Mucosa of rectum (tissue), 2 donors: ENCODE measurements around the gene PAX5.
A peak's percentile ranks its signal among the peaks of the same experiment; 100 is the strongest.

ENCODE experiments used
- H3K27ac ChIP-seq, 2 donors: one replicate each; pipeline ENCODE4 v1.7.0; 2013; ENCODE audit warnings: inconsistent platforms in 2 of 2, low read depth in 2 of 2, low read length in 2 of 2
- H3K27me3 ChIP-seq, 2 donors: one replicate each; pipeline ENCODE4 v1.7.0; 2013; ENCODE audit warnings: low read length in 2 of 2; ENCODE audit not compliant: control insufficient read depth in 2 of 2, insufficient read depth in 2 of 2
- H3K36me3 ChIP-seq, 2 donors: one replicate each; pipeline ENCODE4 v1.7.0; 2013; ENCODE audit warnings: low read length in 2 of 2; ENCODE audit not compliant: control insufficient read depth in 2 of 2, insufficient read depth in 2 of 2
- H3K4me1 ChIP-seq, 2 donors: one replicate each; pipeline ENCODE4 v1.7.0; 2013; ENCODE audit warnings: low read length in 2 of 2, mild to moderate bottlenecking in 1 of 2; ENCODE audit not compliant: control insufficient read depth in 2 of 2, insufficient read depth in 2 of 2
- H3K4me3 ChIP-seq, 2 donors: one replicate each; pipeline ENCODE4 v1.7.0; 2013; ENCODE audit warnings: low read length in 2 of 2
- H3K9ac ChIP-seq, 2 donors: one replicate each; pipeline ENCODE4 v1.7.0; 2013; ENCODE audit warnings: low read length in 2 of 2, low read depth in 1 of 2, mild to moderate bottlenecking in 1 of 2
- H3K9me3 ChIP-seq, 2 donors: one replicate each; pipeline ENCODE4 v1.7.0; 2013; ENCODE audit warnings: low read length in 2 of 2; ENCODE audit not compliant: control insufficient read depth in 2 of 2
- donor health status: healthy.
- donor health status: Normal muscosa, but diverticular disease.

Gene PAX5

GRCh38 chr9:37037503-37038301, 3.6 kb upstream of the PAX5 start:
- Histone ChIP-seq H3K9ac (no peak overlapping the region), H3K27ac (peak overlapping the region in 1 of 2 donors; percentile 68), H3K4me1 (peaks cover 15 to 26% of the 10 kb centered on the region in 2 donors), H3K4me3 (peak overlapping the region; percentile 74 to 84), H3K27me3 (peaks cover 81 to 86% of the 10 kb centered on the region in 2 donors), H3K9me3 (no peaks in the 10 kb centered on the region), H3K36me3 (no peaks in the 10 kb centered on the region)

- H3K36me3 ChIP-seq, result no peaks in the 10 kb centered on the region
- H3K9me3 ChIP-seq, result no peaks in the 10 kb centered on the region
- peak overlapping the region; percentile 39 to 52 for H3K9ac ChIP-seq
- peaks cover 87 to 90% of the 10 kb centered on the region in 2 donors for H3K27me3 ChIP-seq
- H3K4me3 ChIP-seq, result peak overlapping the region; percentile 74 to 84
- H3K4me1 ChIP-seq, result peaks cover 15 to 26% of the 10 kb centered on the region in 2 donors
- peak overlapping the region; percentile 14 to 68 for H3K27ac ChIP-seq
Measured at GRCh38 chr9:37036776-37037502, 2.9 kb upstream of the PAX5 start.

GRCh38 chr9:37036371-37036775, 2.3 kb upstream of the PAX5 start:
- Histone ChIP-seq H3K36me3 (no peaks in the 10 kb centered on the region), H3K27me3 (peaks cover 90% of the 10 kb centered on the region in 2 donors), H3K4me3 (peak overlapping the region; percentile 74 to 84), H3K9me3 (no peaks in the 10 kb centered on the region), H3K4me1 (peaks cover 15 to 26% of the 10 kb centered on the region in 2 donors), H3K9ac (peak overlapping the region; percentile 39 to 52), H3K27ac (peak overlapping the region; percentile 14 to 68)

- no peaks in the 10 kb centered on the region for H3K36me3 ChIP-seq
- peak overlapping the region in 1 of 2 donors; percentile 6 for H3K9ac ChIP-seq
- peaks cover 90 to 92% of the 10 kb centered on the region in 2 donors for H3K27me3 ChIP-seq
- H3K9me3 ChIP-seq, result no peaks in the 10 kb centered on the region
- H3K4me1 ChIP-seq, result peaks cover 15 to 26% of the 10 kb centered on the region in 2 donors
- H3K27ac ChIP-seq, result peak overlapping the region in 1 of 2 donors; percentile 68
- H3K4me3 ChIP-seq, result peak overlapping the region; percentile 74 to 84
Measured at GRCh38 chr9:37035648-37036370, 1.7 kb upstream of the PAX5 start.

DNA sequence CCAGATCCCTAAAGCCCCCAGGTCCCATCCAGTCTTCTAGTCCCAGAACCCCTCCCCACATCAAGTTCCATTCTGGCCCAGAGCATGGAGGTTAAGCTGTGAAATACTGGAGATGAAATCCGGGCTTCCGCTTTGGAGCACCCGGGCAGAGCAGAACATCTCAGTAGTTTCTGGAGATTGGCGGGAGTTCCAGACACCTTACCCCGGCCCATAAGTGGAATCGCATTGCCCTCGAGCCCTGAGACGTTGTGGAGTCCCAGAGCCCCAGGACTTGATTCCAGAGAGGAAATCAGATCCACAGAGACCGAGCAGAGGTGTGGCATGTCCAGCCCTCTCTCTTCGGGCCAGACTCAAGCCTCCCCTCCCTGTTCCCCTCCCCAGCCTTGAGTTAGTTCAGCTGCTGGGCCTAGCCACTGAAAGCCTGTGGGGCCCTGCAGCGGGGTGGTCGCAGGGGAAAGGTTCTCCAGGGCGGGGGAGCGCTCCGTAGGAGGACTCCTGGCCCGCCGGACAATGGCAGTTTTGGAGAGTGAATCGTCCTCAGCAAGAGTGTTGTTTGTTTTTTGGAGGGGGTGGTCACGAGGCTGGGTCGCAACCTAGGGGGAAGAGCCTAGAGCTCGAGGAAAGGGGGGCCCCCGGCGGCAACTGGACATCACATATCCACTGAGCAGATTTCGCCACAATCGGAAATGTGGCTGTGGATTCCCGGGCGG, 1.0 kb upstream of the PAX5 start:
- peak overlapping the region; percentile 3 to 28 for H3K4me3 ChIP-seq
- H3K4me1 ChIP-seq, result peaks cover 15 to 27% of the 10 kb centered on the region in 2 donors
- peak overlapping the region in 1 of 2 donors; percentile 68 for H3K27ac ChIP-seq
- no peaks in the 10 kb centered on the region for H3K36me3 ChIP-seq
- H3K9me3 ChIP-seq, result no peaks in the 10 kb centered on the region
- peaks cover 90% of the 10 kb centered on the region in 2 donors for H3K27me3 ChIP-seq
- no peak overlapping the region for H3K9ac ChIP-seq

GRCh38 chr9:37034305-37034937, 353 bp upstream of the PAX5 start:
- H3K9ac ChIP-seq, result no peak overlapping the region
- H3K4me1 ChIP-seq, result peaks cover 15 to 32% of the 10 kb centered on the region in 2 donors
- H3K27ac ChIP-seq, result peak overlapping the region in 1 of 2 donors; percentile 68
- no peaks in the 10 kb centered on the region for H3K9me3 ChIP-seq
- peak overlapping the region; percentile 3 to 50 for H3K4me3 ChIP-seq
- H3K36me3 ChIP-seq, result no peaks in the 10 kb centered on the region
- H3K27me3 ChIP-seq, result peaks cover 92 to 94% of the 10 kb centered on the region in 2 donors

GRCh38 chr9:37033141-37033540, 927 bp downstream of the PAX5 start:
- H3K9me3 ChIP-seq, result no peaks in the 10 kb centered on the region
- H3K4me1 ChIP-seq, result peaks cover 15 to 32% of the 10 kb centered on the region in 2 donors
- no peak overlapping the region for H3K9ac ChIP-seq
- H3K4me3 ChIP-seq, result peak overlapping the region in 1 of 2 donors; percentile 50
- H3K27me3 ChIP-seq, result peaks cover 92 to 94% of the 10 kb centered on the region in 2 donors
- H3K36me3 ChIP-seq, result no peaks in the 10 kb centered on the region
- H3K27ac ChIP-seq, result peak overlapping the region in 1 of 2 donors; percentile 3

DNA sequence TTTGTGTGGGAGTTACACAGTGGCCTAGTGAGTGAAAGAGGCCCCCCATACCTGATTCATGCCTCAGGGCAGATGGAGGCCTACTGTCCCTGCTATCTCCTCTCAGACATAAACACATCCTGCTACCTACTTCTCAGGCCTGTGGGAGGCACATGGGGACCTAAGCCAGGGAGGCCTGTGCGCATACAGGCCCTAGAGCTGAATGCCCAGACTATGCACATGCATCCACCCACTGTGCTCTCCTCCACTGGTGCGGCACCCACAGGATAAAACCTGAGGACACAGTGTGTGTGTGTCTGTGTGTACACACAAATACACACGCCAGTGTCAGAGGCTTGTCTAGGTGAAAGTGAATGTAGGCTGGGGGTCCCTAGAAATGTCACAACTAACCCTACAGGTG, 1.4 kb downstream of the PAX5 start:
- Histone ChIP-seq H3K4me1 (peaks cover 14 to 30% of the 10 kb centered on the region in 2 donors), H3K9ac (no peak overlapping the region), H3K27ac (peak overlapping the region in 1 of 2 donors; percentile 26), H3K36me3 (no peaks in the 10 kb centered on the region), H3K9me3 (no peaks in the 10 kb centered on the region), H3K4me3 (peak overlapping the region in 1 of 2 donors; percentile 50), H3K27me3 (peaks cover 92 to 94% of the 10 kb centered on the region in 2 donors)

DNA sequence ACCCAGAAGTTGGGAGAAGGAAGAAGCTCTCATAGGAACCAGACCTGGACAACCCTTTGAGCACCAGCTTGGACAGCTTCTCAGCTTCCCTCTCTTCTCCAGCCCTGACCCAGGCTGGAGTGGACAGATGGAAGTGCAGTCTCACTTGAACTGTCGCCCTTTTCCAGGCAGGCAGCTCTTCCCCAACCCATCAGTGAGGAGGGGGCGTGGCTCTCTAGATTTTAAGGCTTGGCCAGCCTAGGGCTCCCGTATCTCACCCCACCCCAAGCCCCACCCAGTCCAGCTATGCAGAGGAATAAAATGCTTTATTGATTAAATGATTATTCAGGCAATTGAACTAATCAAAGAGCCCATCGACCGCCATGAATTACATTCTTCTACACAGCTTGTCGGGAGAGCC, 2.2 kb downstream of the PAX5 start:
- Histone ChIP-seq H3K27me3 (peaks cover 87 to 92% of the 10 kb centered on the region in 2 donors), H3K9ac (no peak overlapping the region), H3K9me3 (no peaks in the 10 kb centered on the region), H3K36me3 (no peaks in the 10 kb centered on the region), H3K27ac (no peak overlapping the region), H3K4me3 (no peak overlapping the region), H3K4me1 (peaks cover 9 to 26% of the 10 kb centered on the region in 2 donors)
